Measurements from ENCODE around the gene KIF26B.

The KIF26B gene

GRCh38 chr1:245229051-245229450 is 74.3 kb downstream of the KIF26B start:
- DNase-seq (no peak), ATAC-seq (ENCODE audit: insufficient read depth, low read depth) (no peak)
- no peak overlapping the region for H3K9ac ChIP-seq (ENCODE audit: low read depth, low read length)

GRCh38 chr1:245232931-245233330 is 78.1 kb downstream of the KIF26B start:
- Histone ChIP-seq H3K4me3 (ENCODE audit: low read depth in 1 of 2, low read length in 2 of 2) (no peak overlapping the region), H3K9ac (ENCODE audit: low read depth, low read length) (no peak overlapping the region), H3K4me2 (ENCODE audit: insufficient read depth, low read length) (no peak overlapping the region), H3K27ac (ENCODE audit: low read length) (no peak overlapping the region), H3K9me3 (ENCODE audit: insufficient read depth, low read length, severe bottlenecking) (no peaks in the 10 kb centered on the region), H3K27me3 (ENCODE audit: insufficient read depth, low read length, poor library complexity) (no peaks in the 10 kb centered on the region), H2AFZ (ENCODE audit: low read depth, low read length) (no peak overlapping the region), H3K4me1 (ENCODE audit: insufficient read depth, low read length) (no peaks in the 10 kb centered on the region), H3K36me3 (ENCODE audit: insufficient read depth, low read length) (no peaks in the 10 kb centered on the region), H3K79me2 (ENCODE audit: insufficient read depth, low read length) (no peaks in the 10 kb centered on the region), H4K20me1 (ENCODE audit: insufficient read depth, low read length) (no peaks in the 10 kb centered on the region)
- DNase-seq (no peak), ATAC-seq (ENCODE audit: insufficient read depth, low read depth) (no peak)
- TF ChIP-seq CTCF (IDR thresholded peaks at IDR 0.05; ENCODE audit: borderline replicate concordance, extremely low read depth, low read length, poor library complexity, severe bottlenecking) (no peak), EZH2 (IDR thresholded peaks at IDR 0.05; ENCODE audit: borderline replicate concordance, low read depth, low read length, severe bottlenecking) (no peak)

More at GRCh38 chr1:245229051-245229450, 74.3 kb downstream of the KIF26B start:
- no peak overlapping the region for H3K4me3 ChIP-seq (ENCODE audit: low read depth in 1 of 2, low read length in 2 of 2)
- no peak overlapping the region for H3K27ac ChIP-seq (ENCODE audit: low read length)
- no peaks in the 10 kb centered on the region for H3K79me2 ChIP-seq (ENCODE audit: insufficient read depth, low read length)
- H4K20me1 ChIP-seq (ENCODE audit: insufficient read depth, low read length) = no peaks in the 10 kb centered on the region
- no peak overlapping the region for H2AFZ ChIP-seq (ENCODE audit: low read depth, low read length)
- no peak overlapping the region for H3K4me2 ChIP-seq (ENCODE audit: insufficient read depth, low read length)
- H3K27me3 ChIP-seq (ENCODE audit: insufficient read depth, low read length, poor library complexity) = no peaks in the 10 kb centered on the region
- H3K4me1 ChIP-seq (ENCODE audit: insufficient read depth, low read length) = no peaks in the 10 kb centered on the region
- H3K9me3 ChIP-seq (ENCODE audit: insufficient read depth, low read length, severe bottlenecking) = no peaks in the 10 kb centered on the region
- TF ChIP-seq EZH2 (IDR thresholded peaks at IDR 0.05; ENCODE audit: borderline replicate concordance, low read depth, low read length, severe bottlenecking) (no peak), CTCF (IDR thresholded peaks at IDR 0.05; ENCODE audit: borderline replicate concordance, extremely low read depth, low read length, poor library complexity, severe bottlenecking) (no peak)
- H3K36me3 ChIP-seq (ENCODE audit: insufficient read depth, low read length) = no peaks in the 10 kb centered on the region

GRCh38 chr1:245234217-245235081 is 79.7 kb downstream of the KIF26B start:
- Histone ChIP-seq H3K9ac (ENCODE audit: low read depth, low read length) (no peak overlapping the region), H3K79me2 (ENCODE audit: insufficient read depth, low read length) (no peaks in the 10 kb centered on the region), H3K27me3 (ENCODE audit: insufficient read depth, low read length, poor library complexity) (no peaks in the 10 kb centered on the region), H3K4me2 (ENCODE audit: insufficient read depth, low read length) (no peak overlapping the region), H3K27ac (ENCODE audit: low read length) (no peak overlapping the region), H3K4me3 (ENCODE audit: low read depth in 1 of 2, low read length in 2 of 2) (no peak overlapping the region), H3K9me3 (ENCODE audit: insufficient read depth, low read length, severe bottlenecking) (no peaks in the 10 kb centered on the region), H3K4me1 (ENCODE audit: insufficient read depth, low read length) (no peaks in the 10 kb centered on the region), H2AFZ (ENCODE audit: low read depth, low read length) (no peak overlapping the region), H4K20me1 (ENCODE audit: insufficient read depth, low read length) (no peaks in the 10 kb centered on the region), H3K36me3 (ENCODE audit: insufficient read depth, low read length) (no peaks in the 10 kb centered on the region)
- ATAC-seq (ENCODE audit: insufficient read depth, low read depth) (no peak), DNase-seq (no peak)
- no peak for TF ChIP-seq CTCF (IDR thresholded peaks at IDR 0.05; ENCODE audit: borderline replicate concordance, extremely low read depth, low read length, poor library complexity, severe bottlenecking)
- TF ChIP-seq EZH2 (IDR thresholded peaks at IDR 0.05; ENCODE audit: borderline replicate concordance, low read depth, low read length, severe bottlenecking) = no peak

All from DND-41 (cell line).